Muscle layer of duodenum (tissue), 2 donors: ENCODE results near the gene CLEC12A.
"Not testable (repeated sequence)": the region's sequence is repeated elsewhere in the genome, so short reads cannot be mapped to it uniquely, and the experiment has no call there.

ENCODE experiments used
- H3K27ac ChIP-seq: one replicate; pipeline ENCODE4 v1.7.0; 2013; ENCODE audit warnings: mild to moderate bottlenecking, low read length
- H3K27me3 ChIP-seq: one replicate; pipeline ENCODE4 v1.7.0; 2013; ENCODE audit warnings: low read depth, mild to moderate bottlenecking, control low read depth, low read length
- H3K36me3 ChIP-seq, 2 donors: one replicate each; pipeline ENCODE4 v1.7.0; 2013; ENCODE audit warnings: low read length in 2 of 2, control low read depth in 1 of 2, mild to moderate bottlenecking in 1 of 2; ENCODE audit not compliant: insufficient read depth in 2 of 2, control insufficient read depth in 1 of 2
- H3K4me1 ChIP-seq, 2 donors: one replicate each; pipeline ENCODE4 v1.7.0; 2013; ENCODE audit warnings: low read length in 2 of 2, mild to moderate bottlenecking in 2 of 2, control low read depth in 1 of 2, moderate library complexity in 1 of 2; ENCODE audit not compliant: insufficient read depth in 2 of 2, control insufficient read depth in 1 of 2
- H3K4me3 ChIP-seq, 2 donors: one replicate each; pipeline ENCODE4 v1.7.0; 2013; ENCODE audit warnings: low read length in 2 of 2, low read depth in 1 of 2, mild to moderate bottlenecking in 1 of 2
- H3K9me3 ChIP-seq, 2 donors: one replicate each; pipeline ENCODE4 v1.7.0; 2013; ENCODE audit warnings: low read length in 2 of 2, control low read depth in 1 of 2, mild to moderate bottlenecking in 1 of 2; ENCODE audit not compliant: control insufficient read depth in 1 of 2
- donor health status: healthy.

The CLEC12A gene

DNA sequence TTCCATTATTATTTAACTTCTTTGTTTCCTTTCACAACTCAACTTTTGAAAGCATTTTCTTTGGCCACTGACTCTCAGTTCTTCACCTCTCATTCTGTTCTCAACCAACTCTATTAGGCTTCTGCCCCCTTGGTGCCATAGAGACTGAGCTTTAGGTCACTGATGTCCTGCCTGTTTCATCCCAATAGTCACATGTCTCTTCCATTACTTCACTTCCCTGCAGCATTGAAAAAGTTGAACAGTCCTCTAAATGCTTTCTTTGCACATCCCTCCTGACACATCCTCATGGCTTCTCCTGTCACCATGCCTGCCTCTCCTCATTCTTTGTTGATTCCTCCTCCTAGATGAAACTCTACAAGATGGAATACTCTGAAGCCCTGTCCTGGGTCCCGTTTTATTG lies 2.7 kb downstream of the CLEC12A start:
- Histone ChIP-seq H3K4me1 (no peaks in the 10 kb centered on the region), H3K4me3 (no peak overlapping the region), H3K27ac (no peak overlapping the region), H3K27me3 (no peaks in the 10 kb centered on the region), H3K36me3 (no peaks in the 10 kb centered on the region), H3K9me3 (no peaks in the 10 kb centered on the region)

DNA sequence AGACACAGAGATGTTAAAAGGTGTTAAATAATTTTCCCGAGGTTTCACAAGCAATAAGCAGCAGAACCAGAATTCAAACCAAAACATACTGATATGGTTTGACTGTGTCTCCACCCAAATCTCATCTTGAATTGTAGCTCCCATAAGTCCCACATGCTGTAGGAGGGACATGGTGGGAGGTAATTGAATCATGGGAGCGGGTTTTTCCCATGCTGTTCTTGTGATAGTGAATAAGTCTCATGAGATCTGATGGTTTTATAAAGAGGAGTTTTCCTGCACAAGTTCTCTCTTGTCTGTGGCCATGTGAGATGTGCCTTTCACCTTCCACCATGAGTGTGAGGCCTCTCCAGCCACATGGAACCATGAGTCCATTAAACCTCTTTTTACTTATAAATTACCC lies 3.5 kb downstream of the CLEC12A start:
- H3K27ac ChIP-seq, H3K9me3 ChIP-seq, H3K4me3 ChIP-seq, H3K27me3 ChIP-seq, H3K4me1 ChIP-seq, H3K36me3 ChIP-seq: not testable (repeated sequence)

GRCh38 chr12:9975614-9976013 lies 4.4 kb downstream of the CLEC12A start:
- no peaks in the 10 kb centered on the region for H3K36me3 ChIP-seq
- H3K27ac ChIP-seq = no peak overlapping the region
- peaks cover 0 to 3% of the 10 kb centered on the region in 2 donors for H3K4me1 ChIP-seq
- no peak overlapping the region for H3K4me3 ChIP-seq
- no peaks in the 10 kb centered on the region for H3K9me3 ChIP-seq
- H3K27me3 ChIP-seq = no peaks in the 10 kb centered on the region

- not testable (repeated sequence) for H3K4me3 ChIP-seq, H3K9me3 ChIP-seq, H3K27me3 ChIP-seq, H3K36me3 ChIP-seq, H3K27ac ChIP-seq, H3K4me1 ChIP-seq
These were observed 5.4 kb downstream of the CLEC12A start for GRCh38 chr12:9976626-9977025.

GRCh38 chr12:9977916-9978315 lies 6.7 kb downstream of the CLEC12A start:
- Histone ChIP-seq H3K4me3 (no peak overlapping the region), H3K4me1 (peaks cover 0 to 3% of the 10 kb centered on the region in 2 donors), H3K9me3 (no peaks in the 10 kb centered on the region), H3K27ac (no peak overlapping the region), H3K36me3 (no peaks in the 10 kb centered on the region), H3K27me3 (no peaks in the 10 kb centered on the region)

GRCh38 chr12:9980126-9980525 lies 8.9 kb downstream of the CLEC12A start:
- H3K9me3 ChIP-seq = no peaks in the 10 kb centered on the region
- H3K27ac ChIP-seq = no peak overlapping the region
- H3K36me3 ChIP-seq = no peaks in the 10 kb centered on the region
- H3K4me1 ChIP-seq = peaks cover 0 to 3% of the 10 kb centered on the region in 2 donors
- no peak overlapping the region for H3K4me3 ChIP-seq
- no peaks in the 10 kb centered on the region for H3K27me3 ChIP-seq

- Histone ChIP-seq H3K9me3 (no peaks in the 10 kb centered on the region), H3K27ac (no peak overlapping the region), H3K4me1 (no peaks in the 10 kb centered on the region), H3K36me3 (no peaks in the 10 kb centered on the region), H3K27me3 (no peaks in the 10 kb centered on the region), H3K4me3 (no peak overlapping the region)
These were observed 20.7 kb downstream of the CLEC12A start for GRCh38 chr12:9991876-9992275.

DNA sequence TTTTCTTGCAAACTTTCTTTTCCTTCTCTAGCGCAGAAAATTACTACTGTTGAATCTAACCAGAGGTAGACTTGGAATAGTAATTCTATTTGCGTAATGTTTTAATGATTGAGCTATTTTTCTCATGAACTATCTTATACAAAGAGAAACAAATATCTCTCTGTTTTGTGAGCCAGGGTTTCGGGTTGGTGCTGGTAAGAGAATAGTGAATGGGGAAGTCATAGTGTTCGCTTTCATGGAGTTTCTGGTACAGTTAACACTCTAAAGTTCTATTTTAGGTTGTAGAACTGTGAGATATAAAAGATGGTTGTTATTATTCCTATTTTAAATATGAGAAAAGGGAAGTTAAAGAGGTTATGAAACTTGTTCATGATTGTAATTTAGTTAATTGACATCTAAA lies 21.1 kb downstream of the CLEC12A start:
- Histone ChIP-seq H3K27me3 (no peaks in the 10 kb centered on the region), H3K36me3 (no peaks in the 10 kb centered on the region), H3K4me3 (no peak overlapping the region), H3K9me3 (no peaks in the 10 kb centered on the region), H3K27ac (no peak overlapping the region), H3K4me1 (no peaks in the 10 kb centered on the region)

- Histone ChIP-seq H3K36me3 (no peaks in the 10 kb centered on the region), H3K27ac (no peak within 1 kb of the TSS), H3K27me3 (no peaks in the 10 kb centered on the region), H3K4me1 (no peaks in the 10 kb centered on the region), H3K4me3 (no peak within 1 kb of the TSS), H3K9me3 (no peaks in the 10 kb centered on the region)
These were observed 27.8 kb downstream of the CLEC12A start, which contains the start of gene CLEC1B for GRCh38 chr12:9999016-9999415. Gene CLEC1B, minus strand, starts transcription at chr12:9999121. Its CDS starts 21 bp downstream, at chr12:9999100.

- Histone ChIP-seq H3K4me3 (no peak overlapping the region), H3K9me3 (no peaks in the 10 kb centered on the region), H3K27ac (no peak overlapping the region), H3K36me3 (no peaks in the 10 kb centered on the region), H3K27me3 (no peaks in the 10 kb centered on the region), H3K4me1 (no peaks in the 10 kb centered on the region)
These were observed 30.1 kb downstream of the CLEC12A start for GRCh38 chr12:10001171-10001776.

GRCh38 chr12:10012630-10013330 lies 41.6 kb downstream of the CLEC12A start:
- Histone ChIP-seq H3K27me3 (no peaks in the 10 kb centered on the region), H3K9me3 (no peaks in the 10 kb centered on the region), H3K27ac (no peak overlapping the region), H3K4me3 (no peak overlapping the region), H3K4me1 (no peaks in the 10 kb centered on the region), H3K36me3 (no peaks in the 10 kb centered on the region)

GRCh38 chr12:10015450-10015849 lies 44.2 kb downstream of the CLEC12A start:
- Histone ChIP-seq H3K27ac (no peak overlapping the region), H3K36me3 (no peaks in the 10 kb centered on the region), H3K4me1 (peaks cover 0 to 7% of the 10 kb centered on the region in 2 donors), H3K4me3 (no peak overlapping the region), H3K27me3 (no peaks in the 10 kb centered on the region), H3K9me3 (no peaks in the 10 kb centered on the region)
